ENCODE results near the gene ZNF740. TPM values are rescaled to one million over a fixed set of nuclear protein-coding genes. Genes with fewer than 3 reads are reported as not detected.

Gene ZNF740
- total RNA-seq, 3 donors from 2014 or later, result 17.9 to 22.0 (median 19.3) TPM

DNA sequence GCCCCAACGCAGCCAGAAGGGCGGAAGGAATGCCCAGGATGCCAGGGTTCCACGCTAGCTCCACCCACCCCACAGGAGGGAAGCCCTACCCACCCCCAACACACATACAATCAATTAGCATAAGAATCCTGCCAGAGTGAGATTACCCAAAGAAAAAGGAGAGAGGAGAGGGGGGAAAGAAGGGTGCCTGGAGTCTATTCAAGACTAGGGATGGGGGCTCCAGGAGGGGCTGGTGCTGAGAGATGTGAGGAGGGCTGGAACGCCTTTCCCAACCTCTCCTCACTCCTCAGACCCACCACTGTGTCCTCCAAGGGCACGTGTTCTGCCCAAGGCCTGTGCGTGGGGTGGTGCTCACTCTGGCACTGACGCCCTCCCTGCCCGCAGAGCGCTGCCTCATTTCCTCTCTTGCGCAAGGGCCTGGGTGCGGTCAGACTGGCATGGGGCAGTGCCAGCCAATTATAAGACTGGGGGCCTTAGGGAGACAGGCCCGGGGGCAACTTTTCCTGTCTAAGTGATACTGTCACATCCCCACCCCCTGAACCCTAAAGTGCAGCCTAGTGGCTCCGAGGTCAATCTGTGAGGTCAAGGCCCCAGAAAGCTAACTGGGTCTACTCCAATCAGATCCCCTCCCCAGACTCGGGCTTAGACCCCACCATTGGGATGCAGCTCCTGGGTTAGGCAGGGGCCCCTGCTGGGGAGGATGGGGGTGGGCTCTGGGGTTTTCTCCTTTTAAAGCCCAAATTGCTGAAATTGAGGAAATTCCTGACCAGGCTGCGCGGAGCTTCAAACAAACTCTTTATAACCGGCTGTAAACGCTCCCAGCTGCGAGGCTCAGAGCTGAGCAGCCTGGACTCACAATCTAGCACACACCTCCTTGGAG, 36.8 kb downstream of the ZNF740 start:
- H3K4me1 ChIP-seq, result peaks cover 22 to 34% of the 10 kb centered on the region in 2 donors
- TF ChIP-seq, protein P1, sequence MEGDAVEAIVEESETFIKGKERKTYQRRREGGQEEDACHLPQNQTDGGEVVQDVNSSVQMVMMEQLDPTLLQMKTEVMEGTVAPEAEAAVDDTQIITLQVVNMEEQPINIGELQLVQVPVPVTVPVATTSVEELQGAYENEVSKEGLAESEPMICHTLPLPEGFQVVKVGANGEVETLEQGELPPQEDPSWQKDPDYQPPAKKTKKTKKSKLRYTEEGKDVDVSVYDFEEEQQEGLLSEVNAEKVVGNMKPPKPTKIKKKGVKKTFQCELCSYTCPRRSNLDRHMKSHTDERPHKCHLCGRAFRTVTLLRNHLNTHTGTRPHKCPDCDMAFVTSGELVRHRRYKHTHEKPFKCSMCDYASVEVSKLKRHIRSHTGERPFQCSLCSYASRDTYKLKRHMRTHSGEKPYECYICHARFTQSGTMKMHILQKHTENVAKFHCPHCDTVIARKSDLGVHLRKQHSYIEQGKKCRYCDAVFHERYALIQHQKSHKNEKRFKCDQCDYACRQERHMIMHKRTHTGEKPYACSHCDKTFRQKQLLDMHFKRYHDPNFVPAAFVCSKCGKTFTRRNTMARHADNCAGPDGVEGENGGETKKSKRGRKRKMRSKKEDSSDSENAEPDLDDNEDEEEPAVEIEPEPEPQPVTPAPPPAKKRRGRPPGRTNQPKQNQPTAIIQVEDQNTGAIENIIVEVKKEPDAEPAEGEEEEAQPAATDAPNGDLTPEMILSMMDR (IDR thresholded peaks at IDR 0.05), result no peak
- peak in 1 of 3 donors; percentile 51 for TF ChIP-seq POLR2AphosphoS5 (IDR thresholded peaks at IDR 0.05)
- no peaks in the 10 kb centered on the region for H3K27me3 ChIP-seq
- no peaks in the 10 kb centered on the region for H3K9me3 ChIP-seq
- DNase-seq (ENCODE audit: low spot score in 2 of 2), result peak in 1 of 2 donors; percentile 48
- H3K4me3 ChIP-seq, result peak overlapping the region; percentile 58 to 77 (median 77)
- peak overlapping the region; percentile 81 to 100 for H3K27ac ChIP-seq
- no peaks in the 10 kb centered on the region for H3K36me3 ChIP-seq
- intact Hi-C loops (cut with DNase I; ENCODE audit: low total_unique reads), result loop anchor here (5.0 kb wide), 1 partner anchor 35 kb away; a partner anchor contains a TSS

DNA sequence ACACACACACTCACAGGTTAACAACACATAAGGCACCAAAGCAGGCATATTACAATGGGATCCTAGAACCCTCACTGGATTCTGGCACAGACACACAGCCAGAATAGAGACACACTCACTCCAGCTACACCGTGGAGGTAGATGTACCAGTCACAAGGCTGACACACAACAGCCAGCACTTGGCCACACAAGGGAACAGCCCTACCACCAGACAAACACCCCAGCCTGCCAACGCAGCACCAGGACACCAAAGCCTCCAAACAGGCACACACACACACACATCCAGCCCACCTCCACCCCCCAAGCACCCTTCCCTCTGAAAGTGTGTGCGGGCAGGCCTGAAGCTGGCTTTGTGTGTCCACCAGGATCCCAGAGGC, 37.4 kb downstream of the ZNF740 start:
- Histone ChIP-seq H3K36me3 (no peaks in the 10 kb centered on the region), H3K4me1 (peaks cover 27 to 40% of the 10 kb centered on the region in 2 donors), H3K4me3 (peak overlapping the region; percentile 58 to 77 (median 77)), H3K27ac (peak overlapping the region; percentile 81 to 100), H3K27me3 (no peaks in the 10 kb centered on the region), H3K9me3 (no peaks in the 10 kb centered on the region)
- TF ChIP-seq, protein P1 (IDR thresholded peaks at IDR 0.05), result no peak
- TF ChIP-seq POLR2AphosphoS5 (IDR thresholded peaks at IDR 0.05) (no peak), POLR2A (IDR thresholded peaks at IDR 0.05) (no peak)
- DNase-seq (ENCODE audit: low spot score in 2 of 2), result no peak
- intact Hi-C loops (cut with DNase I; ENCODE audit: low total_unique reads), result loop anchor here (5.0 kb wide), 1 partner anchor 34 kb away; a partner anchor contains a TSS

DNA sequence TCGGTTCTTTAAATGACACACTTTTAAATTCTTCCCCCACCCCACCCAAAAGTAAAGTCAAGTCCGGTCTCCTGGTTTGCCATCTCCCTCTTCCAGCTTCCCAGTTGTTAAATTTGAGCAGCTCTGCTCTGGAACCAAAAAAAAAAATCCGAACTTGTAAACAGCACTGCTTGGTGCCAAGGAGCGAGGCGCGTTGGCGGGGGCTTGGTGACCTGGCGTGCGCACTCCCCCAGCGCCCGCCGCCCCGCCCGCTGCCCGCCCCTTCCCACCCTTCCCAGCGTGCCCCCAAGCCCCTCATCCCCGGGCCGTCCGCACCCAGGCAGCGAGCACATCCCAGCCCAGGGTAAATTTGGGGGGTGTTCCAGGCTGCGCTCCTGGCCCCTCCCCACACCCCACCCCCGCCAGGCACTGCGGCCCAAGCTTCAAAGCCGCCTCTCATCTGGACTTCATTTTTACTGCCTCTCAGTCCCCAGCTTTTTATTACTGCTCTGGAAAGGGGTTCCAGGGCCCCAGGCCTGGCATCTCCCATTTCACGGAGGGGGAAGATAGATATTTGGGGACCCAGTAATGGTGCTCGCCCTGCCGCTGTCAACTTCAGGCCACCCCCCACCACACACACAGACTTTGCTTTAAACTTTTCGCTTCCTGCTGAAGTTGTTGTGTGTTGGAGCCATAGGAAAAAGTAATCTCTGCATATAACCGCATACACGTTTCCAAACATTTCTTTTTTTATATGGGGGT, 38.2 kb downstream of the ZNF740 start:
- DNase-seq (ENCODE audit: low spot score in 2 of 2), result no peak
- no peak for TF ChIP-seq POLR2A (IDR thresholded peaks at IDR 0.05)
- TF ChIP-seq, protein P1 (IDR thresholded peaks at IDR 0.05), result no peak
- no peak for TF ChIP-seq POLR2AphosphoS5 (IDR thresholded peaks at IDR 0.05)
- no peaks in the 10 kb centered on the region for H3K36me3 ChIP-seq
- intact Hi-C loops (cut with DNase I; ENCODE audit: low total_unique reads), result loop anchor here (5.0 kb wide), 1 partner anchor 34 kb away; a partner anchor contains a TSS
- H3K9me3 ChIP-seq, result no peaks in the 10 kb centered on the region
- peaks cover 29 to 46% of the 10 kb centered on the region in 2 donors for H3K4me1 ChIP-seq
- H3K4me3 ChIP-seq, result peak overlapping the region; percentile 58 to 77 (median 77)
- H3K27me3 ChIP-seq, result no peaks in the 10 kb centered on the region
- H3K27ac ChIP-seq, result peak overlapping the region; percentile 81 to 100

DNA sequence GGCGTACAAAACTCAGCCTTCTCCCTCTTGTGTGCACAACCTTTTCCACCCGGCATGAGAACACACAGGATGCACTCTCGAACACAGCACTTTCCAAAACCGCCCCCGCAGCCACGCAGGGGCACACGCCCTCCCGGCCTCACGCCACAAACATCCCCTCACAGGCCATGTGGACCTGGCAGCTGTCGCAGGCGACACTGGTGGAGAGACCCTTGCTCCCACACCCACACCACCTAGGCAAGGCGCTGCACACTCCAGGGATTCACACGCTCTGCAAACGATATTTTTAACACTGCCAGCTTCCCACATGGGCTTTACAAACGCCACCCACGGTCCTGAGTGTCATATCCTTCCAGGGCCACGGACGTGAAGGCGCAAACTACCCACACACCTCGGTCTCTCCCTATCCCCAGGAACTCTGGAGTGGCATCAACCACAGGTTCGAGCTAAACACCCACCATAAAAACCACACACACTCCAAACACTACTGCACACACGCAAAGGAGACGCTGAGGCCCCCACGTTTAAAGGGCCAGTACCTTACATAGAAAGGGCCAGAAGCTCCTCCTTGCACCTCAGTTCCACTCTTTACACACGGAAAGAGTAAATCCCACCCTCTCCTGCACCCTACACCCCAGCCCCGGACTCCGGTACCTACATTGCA, 38.9 kb downstream of the ZNF740 start:
- no peaks in the 10 kb centered on the region for H3K9me3 ChIP-seq
- DNase-seq (ENCODE audit: low spot score in 2 of 2), result no peak
- H3K4me1 ChIP-seq, result peaks cover 30 to 50% of the 10 kb centered on the region in 2 donors
- TF ChIP-seq, protein P1 (IDR thresholded peaks at IDR 0.05), result no peak
- TF ChIP-seq POLR2A (IDR thresholded peaks at IDR 0.05) (no peak), POLR2AphosphoS5 (IDR thresholded peaks at IDR 0.05) (no peak)
- intact Hi-C loops (cut with DNase I; ENCODE audit: low total_unique reads), result loop anchor here (5.0 kb wide), 1 partner anchor 33 kb away; a partner anchor contains a TSS
- H3K27ac ChIP-seq, result peak overlapping the region; percentile 81 to 100
- no peaks in the 10 kb centered on the region for H3K27me3 ChIP-seq
- no peaks in the 10 kb centered on the region for H3K36me3 ChIP-seq
- peak overlapping the region; percentile 58 to 77 (median 77) for H3K4me3 ChIP-seq
